Erythroblast (primary cell): ENCODE results near the gene RANBP1.

Experiments
- GATA1 ChIP-seq: IDR thresholded peaks from 2 replicates; pipeline ENCODE4 v1.6.1; 2011; ENCODE audit warnings: low read depth, mild to moderate bottlenecking, control low read depth, low read length, moderate library complexity
- POLR2A ChIP-seq: IDR thresholded peaks from 2 replicates; pipeline ENCODE4 v1.6.1; 2011; ENCODE audit warnings: mild to moderate bottlenecking, low read length

DNA sequence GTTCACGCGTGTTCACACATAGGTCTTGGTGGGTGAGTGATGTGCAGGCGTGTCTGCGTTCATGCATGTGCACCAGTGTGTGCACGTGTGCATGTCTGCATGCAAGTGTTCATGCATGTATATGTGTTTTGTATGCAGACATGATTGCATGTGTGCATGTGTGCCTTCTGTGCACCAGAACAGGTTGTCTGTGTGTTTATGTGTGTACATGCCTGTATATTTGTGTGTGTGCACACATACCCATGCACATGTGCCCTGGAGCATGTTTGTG lies 20.6 kb downstream of the RANBP1 start:
- TF ChIP-seq POLR2A (no peak), GATA1 (no peak)
